ENCODE data around the gene UNC50.

- TF ChIP-seq CTCF (IDR thresholded peaks at IDR 0.05; ENCODE audit: low read length) (no peak), EZH2phosphoT487 (IDR thresholded peaks at IDR 0.05; ENCODE audit: low read length) (no peak)
Measured at GRCh38 chr2:98665677-98666076, 57.3 kb downstream of the UNC50 start.
